MM.1S (cell line): ENCODE measurements around the gene CCDC88A.

Experiments used
- CTCF ChIP-seq: fragments of 300-600 bp; sonication (generic); IDR thresholded peaks from 2 replicates; pipeline ENCODE4 v1.5.1; 2016; ENCODE audit warnings: antibody characterized with exemption, low read length, mixed read lengths
- EZH2 ChIP-seq: fragments of 300-600 bp; sonication (generic); optimal IDR thresholded peaks from 2 replicates; pipeline ENCODE3; 2017; ENCODE audit warnings: low read depth, mild to moderate bottlenecking, antibody characterized with exemption, low read length, mixed read lengths
- EZH2phosphoT487 ChIP-seq: fragments of 300-600 bp; sonication (generic); IDR thresholded peaks from 2 replicates; pipeline ENCODE4 v1.6.1; 2018; ENCODE audit warnings: antibody characterized with exemption, low read length

GRCh38 chr2:55438391-55439100 is 18.9 kb upstream of the CCDC88A start:
- TF ChIP-seq CTCF = no peak
- no peak for TF ChIP-seq EZH2
- no peak for TF ChIP-seq EZH2phosphoT487
